Activated CD4-positive, alpha-beta T cell treated with anti-CD3 and anti-CD28 coated beads, Interleukin-2, amount 50 U/mL, for 1 hour (primary cell): Measurements from ENCODE around the gene NFIC.

ENCODE experiments used
- DNase-seq: peaks from one replicate; pipeline ENCODE4 v3.0.0-alpha.2; 2020

Gene NFIC

DNA sequence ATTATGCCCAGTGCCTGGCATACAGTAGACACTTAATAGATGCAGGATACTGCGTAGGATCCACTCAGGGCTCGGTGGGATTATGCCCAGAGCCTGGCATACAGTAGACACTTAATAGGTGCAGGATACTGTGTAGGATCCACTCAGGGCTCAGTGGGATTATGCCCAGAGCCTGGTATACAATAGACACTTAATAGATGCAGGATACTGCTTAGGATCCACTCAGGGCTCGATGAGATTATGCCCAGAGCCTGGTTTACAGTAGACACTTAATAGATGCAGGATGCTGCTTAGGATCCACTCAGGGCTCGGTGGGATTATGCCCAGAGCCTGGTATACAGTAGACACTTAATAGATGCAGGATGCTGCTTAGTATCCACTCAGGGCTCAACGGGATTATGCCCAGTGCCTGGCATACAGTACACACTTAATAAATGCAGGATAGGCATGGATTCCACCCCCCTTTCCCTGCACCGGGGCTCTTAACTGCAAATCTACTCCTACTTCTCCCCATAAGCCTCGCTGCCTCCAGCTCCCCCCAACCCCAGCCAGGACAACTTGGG, 89.1 kb downstream of the NFIC start:
- no peak for DNase-seq

- DNase-seq = no peak
Measured at GRCh38 chr19:3455960-3456601, 89.7 kb downstream of the NFIC start.

DNA sequence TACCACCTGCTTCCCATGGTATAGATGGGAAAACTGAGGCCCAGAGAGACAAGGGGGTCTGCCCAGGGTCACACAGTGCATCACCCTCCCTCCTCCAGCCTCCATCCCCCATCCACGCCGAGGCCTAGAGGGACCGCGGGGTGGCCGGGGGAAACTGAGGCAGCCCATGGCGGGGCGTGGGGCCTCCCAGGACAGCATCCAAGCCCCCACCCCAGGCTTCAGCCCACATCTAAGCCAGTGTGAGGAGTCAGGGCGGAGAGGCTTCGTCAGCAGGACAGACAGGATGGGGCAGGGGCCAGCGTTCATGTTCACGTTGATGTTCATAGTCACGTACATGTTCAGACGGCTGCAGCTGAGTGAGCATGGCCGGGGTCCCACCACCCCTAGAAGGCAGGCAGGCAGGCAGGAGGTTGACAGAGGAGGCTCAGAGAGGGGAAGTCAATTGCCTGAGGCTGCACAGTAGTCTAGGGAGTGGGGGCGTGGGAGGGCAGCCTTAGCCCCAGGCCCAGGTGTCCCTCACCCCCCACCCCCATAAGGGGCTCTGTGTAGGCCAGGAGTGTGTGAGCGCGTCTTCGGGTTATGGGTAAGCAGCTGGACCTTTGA, 90.6 kb downstream of the NFIC start:
- no peak for DNase-seq

DNA sequence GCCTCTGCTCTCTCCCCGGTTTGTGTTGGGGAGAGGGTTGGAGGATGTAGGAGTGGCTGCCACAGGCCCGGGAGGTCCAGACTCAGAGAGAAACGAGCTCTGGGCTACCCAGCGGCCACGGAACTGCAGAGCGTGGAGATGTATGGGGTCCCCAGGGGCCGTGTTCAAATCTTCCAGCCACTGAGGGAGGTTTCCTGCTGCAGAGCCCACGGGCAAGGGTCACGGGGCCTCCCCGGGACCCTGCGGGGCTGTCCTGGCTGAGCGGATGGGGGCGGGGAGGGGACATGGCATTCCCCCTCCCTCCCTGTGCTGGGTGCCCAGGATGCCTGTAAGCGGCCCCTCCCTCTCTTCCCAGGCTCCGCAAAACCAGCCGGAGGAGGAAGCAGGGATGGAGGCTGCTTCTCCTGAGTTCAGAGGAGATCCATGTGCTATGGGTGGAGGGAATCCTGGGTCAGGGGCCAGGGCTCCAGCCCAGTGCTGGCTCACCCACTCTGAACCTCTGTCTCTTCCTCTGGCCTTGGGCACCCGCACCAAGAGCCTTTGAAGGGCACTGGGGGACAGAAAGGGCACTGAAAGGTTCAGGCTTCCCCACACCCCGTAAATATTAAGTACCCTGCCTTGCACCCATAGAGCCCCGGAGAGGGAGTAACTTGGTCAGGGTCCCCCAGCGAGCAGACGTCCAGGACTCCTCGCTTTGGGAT, 91.3 kb downstream of the NFIC start:
- no peak for DNase-seq

DNA sequence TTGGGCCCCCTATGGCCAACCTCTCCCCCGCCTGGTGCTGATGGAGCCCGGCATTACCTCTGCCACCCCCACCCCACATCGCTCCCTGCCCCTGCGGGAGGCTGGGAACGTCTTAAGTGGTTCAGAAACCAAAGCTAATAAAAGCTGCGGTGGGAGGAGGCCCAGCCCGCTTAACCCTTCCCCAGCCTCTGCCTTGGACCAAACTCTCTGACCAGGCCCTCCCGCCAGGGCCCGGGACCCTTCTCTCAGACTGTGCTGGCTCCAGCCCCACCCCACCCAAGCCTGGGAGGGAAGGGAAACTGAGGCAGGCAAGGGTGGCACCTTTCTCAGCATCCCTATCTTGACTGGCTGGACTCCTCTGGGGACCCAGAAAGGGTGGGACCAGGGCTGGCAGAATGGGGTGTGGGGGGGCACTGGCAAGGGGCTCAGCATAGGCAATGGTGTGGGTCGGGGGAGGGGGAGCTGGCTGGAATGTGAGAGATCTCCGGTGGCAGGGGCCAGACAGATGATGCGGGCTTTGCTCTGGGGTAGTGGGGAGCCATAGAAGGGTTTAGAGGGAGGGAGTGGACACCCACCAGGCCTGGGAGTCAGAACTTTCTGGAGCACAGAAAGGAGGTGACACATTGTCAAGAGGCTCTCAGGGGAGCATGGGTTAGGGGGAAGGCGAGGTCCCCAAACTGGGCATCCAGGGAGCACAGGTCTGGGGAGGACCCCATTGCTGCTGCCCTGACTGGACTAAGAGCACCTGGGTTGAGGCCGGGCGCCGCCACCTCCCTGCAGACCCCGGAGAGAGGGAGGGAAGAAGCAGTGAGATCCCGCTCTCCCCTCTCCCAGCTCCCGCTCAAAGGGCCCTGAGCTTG, 92.1 kb downstream of the NFIC start:
- DNase-seq = no peak

GRCh38 chr19:3459089-3459881, 92.9 kb downstream of the NFIC start:
- DNase-seq = no peak

DNA sequence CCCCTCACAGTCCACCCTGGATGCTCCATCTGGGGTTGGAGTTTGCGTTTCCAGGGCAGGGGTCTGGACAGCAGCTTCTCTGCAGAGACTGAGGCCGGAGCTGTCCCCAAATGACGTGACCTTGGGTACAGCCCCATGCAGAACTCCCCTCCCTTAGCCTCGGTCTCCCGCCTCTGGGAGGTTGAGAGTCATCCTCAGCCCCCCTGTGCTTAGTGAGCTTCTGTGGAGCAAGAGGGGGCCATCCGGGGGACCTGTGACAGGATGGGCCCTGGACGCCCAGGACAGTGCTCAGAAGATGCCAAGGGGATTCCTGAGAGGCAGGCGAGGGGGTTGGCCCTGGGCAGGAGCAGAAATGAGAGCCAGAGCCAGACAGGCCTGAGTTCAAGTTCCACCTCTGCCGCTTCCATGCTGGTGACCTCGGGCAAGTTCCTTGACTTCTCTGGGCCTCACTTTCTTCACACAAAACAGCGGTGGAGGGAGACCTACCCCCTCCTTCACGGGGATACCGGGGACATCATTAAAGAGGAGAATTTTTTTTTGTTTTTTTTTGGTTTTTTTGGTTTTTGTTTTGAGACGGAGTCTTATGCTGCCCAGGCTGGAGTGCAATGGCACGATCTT, 93.7 kb downstream of the NFIC start:
- DNase-seq = no peak

GRCh38 chr19:3462991-3463713, 96.8 kb downstream of the NFIC start:
- no peak for DNase-seq

DNA sequence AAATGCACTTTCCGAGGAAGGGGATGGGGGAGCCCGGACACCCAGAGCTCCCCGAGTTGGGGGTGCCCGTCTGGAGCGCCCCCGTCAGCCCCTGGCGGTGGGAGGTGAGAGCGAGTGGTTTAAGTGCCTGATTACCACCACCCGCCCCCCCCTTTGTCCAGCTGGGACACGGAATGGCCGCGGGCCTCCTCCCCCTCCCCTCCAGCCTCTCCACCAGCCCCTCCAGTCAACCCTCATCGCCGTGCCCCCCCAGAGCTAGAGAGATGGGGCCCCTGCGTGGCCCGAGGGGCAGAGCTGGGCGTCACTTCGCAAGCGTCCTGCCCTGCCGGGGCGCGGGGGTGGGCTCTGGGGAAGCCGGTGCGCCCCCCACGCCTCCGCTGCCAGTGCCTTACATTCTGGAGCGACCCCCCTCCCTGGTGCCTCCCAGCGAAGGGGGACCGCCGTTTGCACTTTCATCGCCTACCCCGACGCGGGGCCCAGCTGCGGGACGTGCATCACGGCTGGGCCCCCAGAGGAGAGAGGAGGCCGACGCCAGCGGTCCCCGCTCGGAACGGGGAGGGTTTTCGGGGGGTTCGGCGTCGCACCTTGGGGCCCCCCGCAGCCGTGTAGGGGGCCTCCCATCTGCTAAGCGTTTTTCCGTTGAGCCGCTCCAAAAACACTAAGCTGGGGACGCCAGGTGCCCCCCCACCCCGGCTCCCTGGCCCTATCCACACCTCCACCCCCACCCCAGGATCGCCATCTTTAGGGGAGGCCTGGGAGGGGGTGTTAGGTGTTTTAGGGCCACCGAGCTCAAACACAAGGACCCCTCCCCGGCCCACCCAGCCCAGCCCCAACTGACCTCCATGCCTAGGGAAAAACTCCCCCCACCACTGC, 97.6 kb downstream of the NFIC start:
- no peak for DNase-seq

- DNase-seq = no peak
Measured at GRCh38 chr19:3464587-3465235, 98.3 kb downstream of the NFIC start.

DNA sequence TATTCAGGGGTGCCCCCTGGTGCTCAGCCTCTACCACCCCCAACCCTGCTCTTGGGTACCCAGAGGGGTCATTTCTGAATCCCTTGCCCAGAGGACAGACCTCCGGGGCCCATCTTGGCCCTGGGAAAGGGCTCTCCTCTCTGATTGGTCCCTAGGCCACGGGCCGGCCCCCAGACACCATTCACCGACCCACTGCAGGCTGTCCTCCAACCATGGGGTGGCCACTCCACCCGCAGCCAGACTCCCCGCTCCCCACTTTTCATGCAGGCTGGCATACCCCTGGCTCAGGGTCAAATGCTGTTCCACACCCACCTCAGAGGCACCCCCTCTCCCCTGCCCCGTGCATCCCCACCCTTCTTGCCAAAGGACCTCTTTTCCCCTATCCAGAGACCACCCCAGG, 99.2 kb downstream of the NFIC start:
- no peak for DNase-seq

DNA sequence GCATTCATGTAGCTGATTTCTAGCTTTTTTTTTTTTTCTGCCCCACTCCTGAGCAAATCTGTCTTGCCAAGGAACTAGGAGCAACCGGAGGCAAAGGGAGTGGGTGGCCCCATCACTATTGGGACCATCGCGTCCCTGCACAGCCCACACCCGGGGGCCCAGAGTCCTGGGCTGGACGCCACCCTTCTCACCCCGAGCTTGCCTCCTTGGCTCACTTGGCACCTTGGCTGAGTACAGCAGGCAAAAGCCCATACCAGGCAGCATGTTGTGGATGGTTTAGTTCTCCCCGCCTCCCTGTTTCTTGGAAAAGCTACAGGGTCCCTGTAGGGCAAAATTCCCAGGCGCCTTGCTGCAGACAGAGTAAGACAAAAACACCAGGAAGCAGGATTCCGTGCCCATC, 100.3 kb downstream of the NFIC start:
- no peak for DNase-seq

DNA sequence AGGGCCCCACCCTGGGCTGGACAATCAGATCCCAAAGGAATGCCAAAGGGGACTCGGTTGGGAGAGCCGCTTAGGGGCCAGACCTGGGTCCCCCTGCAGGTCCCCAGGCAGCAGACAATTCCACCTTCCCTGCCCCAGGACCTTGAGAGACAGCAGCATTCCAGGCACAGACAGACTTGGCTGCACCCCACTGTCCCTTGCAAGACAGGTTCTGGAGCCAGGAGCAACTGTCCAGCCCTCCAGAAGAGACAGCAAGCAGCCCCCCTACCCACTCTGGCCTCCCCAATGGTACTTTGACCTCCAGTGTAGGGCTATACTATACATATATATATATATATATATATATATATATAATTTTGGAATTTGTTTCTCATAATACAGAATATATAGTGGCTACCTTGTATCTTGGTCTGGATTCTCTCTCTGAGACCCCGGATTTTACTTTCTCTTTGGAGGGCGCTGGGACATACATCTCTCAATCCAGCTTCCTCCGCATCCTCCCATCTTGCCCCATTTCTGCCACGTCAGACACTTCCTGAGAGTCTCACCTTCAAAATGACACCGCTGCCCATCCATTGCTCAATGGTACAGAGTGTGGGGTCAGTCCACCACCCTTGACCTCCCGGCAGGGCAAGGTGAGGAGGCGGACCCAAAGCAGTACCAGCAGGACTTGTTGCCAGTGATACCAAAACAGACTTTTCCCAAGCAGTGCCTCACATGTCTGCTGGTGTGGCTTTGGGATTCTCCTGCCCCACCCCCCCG, 101.2 kb downstream of the NFIC start:
- DNase-seq = no peak

DNA sequence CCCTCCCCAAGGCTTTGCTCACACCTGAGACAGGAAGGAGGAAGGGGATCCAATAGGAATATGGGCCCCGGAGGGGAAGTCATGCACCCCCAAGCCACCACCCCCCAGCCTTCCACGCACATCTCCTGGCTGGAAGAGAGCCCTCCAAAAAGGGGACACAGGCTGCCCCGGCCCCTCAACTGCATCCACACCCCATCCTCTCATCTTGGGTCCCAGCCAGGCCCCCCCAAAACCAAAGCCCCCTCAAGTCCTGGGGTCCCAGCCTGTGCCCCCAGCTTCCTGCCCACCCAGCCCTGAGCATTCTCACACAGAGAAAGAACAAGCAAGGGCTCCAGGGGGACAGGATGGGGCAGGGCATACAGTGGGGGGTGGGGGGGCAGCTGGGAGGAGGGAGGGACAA, 101.8 kb downstream of the NFIC start:
- DNase-seq = no peak

GRCh38 chr19:3469638-3470499, 103.5 kb downstream of the NFIC start:
- no peak for DNase-seq

DNA sequence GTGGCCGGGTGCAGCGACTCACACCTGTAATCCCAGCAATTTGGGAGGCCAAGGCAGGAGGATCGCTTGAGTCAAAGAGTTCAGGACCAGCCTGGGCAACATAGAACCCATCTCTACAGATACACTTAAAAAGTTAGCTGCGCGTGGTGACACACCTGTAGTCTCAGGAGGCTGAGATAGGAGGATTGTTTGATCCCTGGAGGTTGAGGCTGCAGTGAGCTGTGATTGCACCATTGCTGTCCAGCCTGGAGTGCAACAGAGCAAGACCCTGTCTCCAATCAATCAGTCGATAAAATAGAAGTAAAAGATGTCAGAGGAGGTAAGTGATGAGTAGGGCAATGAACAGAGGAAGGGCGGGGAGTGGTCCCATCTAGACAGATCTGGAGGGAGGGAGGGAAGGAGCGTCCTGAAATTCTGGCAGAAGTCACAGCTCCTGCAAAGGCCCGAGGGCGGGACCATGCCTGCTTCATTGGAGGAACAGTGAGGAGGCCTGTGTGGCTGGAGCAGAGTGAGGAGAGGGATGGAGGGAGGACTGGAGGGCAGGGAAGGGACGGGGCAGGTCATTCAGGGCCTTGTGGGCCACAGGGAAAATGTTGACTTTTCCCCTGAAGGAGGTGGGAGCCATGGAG, 104.2 kb downstream of the NFIC start:
- DNase-seq = no peak

DNA sequence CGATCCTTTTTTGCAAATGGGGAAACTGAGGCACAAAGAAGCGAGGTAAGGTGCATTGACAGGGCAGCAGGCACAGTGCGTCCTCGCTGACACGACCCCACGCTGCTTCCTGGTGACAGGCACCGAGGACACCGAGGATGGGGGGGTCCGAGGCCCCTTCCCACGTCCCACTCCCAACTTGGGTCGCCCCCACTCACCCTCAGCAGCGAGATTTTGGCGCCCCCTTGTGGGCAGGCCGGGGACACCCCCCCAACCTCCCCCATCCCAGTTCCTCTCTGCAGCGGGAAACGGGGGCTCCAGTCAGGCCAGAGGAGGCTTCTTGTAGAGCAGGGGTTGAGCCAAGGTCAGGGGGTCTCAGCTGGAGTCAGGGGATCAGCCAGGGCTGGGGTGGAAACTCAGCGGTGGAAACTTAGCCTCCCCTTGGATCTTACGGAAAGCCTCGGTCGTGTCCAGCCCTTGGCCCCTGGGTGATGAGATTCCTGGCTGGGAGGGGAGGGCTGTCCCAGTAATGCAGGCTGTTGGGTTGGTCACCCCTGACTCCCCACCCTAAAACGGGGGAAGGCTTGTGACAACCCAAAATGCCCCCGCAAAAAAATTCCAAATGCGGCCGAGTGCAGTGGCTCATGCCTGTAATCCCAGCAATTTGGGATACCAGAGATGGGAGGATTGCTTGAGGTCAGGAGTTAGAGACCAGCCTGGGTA, 105.7 kb downstream of the NFIC start:
- peak; percentile 42 for DNase-seq
